GM06990 (cell line): ENCODE measurements around the gene EDA.

Experiments
- DNase-seq: peaks from one replicate; pipeline ENCODE4 v3.0.0-alpha.2; 2011; ENCODE audit not compliant: insufficient read length; ENCODE audit errors: extremely low read depth
- H3K27me3 ChIP-seq: replicated peaks from 2 replicates; pipeline ENCODE4 v1.6.0; 2011; ENCODE audit warnings: low read length; ENCODE audit not compliant: control insufficient read depth, insufficient read depth
- H3K36me3 ChIP-seq: 2 replicates; pipeline ENCODE4 v1.5.1; 2011; ENCODE audit warnings: low read length; ENCODE audit not compliant: control insufficient read depth, insufficient read depth
- H3K4me3 ChIP-seq: replicated peaks from 2 replicates; pipeline ENCODE4 v1.5.1; 2011; ENCODE audit warnings: low read depth, mild to moderate bottlenecking, control low read depth, low read length
- CTCF ChIP-seq: IDR thresholded peaks from 2 replicates; pipeline ENCODE4 v1.5.1; 2011; ENCODE audit warnings: low read length, control low read depth, mild to moderate bottlenecking, inconsistent platforms; ENCODE audit not compliant: insufficient read depth, poor library complexity, severe bottlenecking

The EDA gene

GRCh38 chrX:70038515-70038914 lies 422.6 kb downstream of the EDA start:
- Histone ChIP-seq H3K27me3 (no peaks in the 10 kb centered on the region), H3K4me3 (no peak overlapping the region), H3K36me3 (no peaks in the 10 kb centered on the region)
- no peak for DNase-seq
- no peak for TF ChIP-seq CTCF

GRCh38 chrX:70038951-70039350 lies 423.0 kb downstream of the EDA start:
- Histone ChIP-seq H3K4me3 (no peak overlapping the region), H3K27me3 (no peaks in the 10 kb centered on the region), H3K36me3 (no peaks in the 10 kb centered on the region)
- no peak for TF ChIP-seq CTCF
- no peak for DNase-seq

- DNase-seq: no peak
- TF ChIP-seq CTCF: no peak
- H3K36me3 ChIP-seq: no peaks in the 10 kb centered on the region
- H3K27me3 ChIP-seq: no peaks in the 10 kb centered on the region
- no peak overlapping the region for H3K4me3 ChIP-seq
Observed at GRCh38 chrX:70039758-70040157, 423.8 kb downstream of the EDA start.

- no peak for TF ChIP-seq CTCF
- no peak for DNase-seq
- Histone ChIP-seq H3K4me3 (no peak overlapping the region), H3K27me3 (no peaks in the 10 kb centered on the region), H3K36me3 (no peaks in the 10 kb centered on the region)
Observed at GRCh38 chrX:70041993-70042392, 426.1 kb downstream of the EDA start.

GRCh38 chrX:70042399-70043371 lies 426.8 kb downstream of the EDA start:
- TF ChIP-seq CTCF: no peak
- no peak overlapping the region for H3K4me3 ChIP-seq
- H3K27me3 ChIP-seq: no peaks in the 10 kb centered on the region
- H3K36me3 ChIP-seq: no peaks in the 10 kb centered on the region
- DNase-seq: no peak
